ENCODE results near the gene FERMT2.

DNA sequence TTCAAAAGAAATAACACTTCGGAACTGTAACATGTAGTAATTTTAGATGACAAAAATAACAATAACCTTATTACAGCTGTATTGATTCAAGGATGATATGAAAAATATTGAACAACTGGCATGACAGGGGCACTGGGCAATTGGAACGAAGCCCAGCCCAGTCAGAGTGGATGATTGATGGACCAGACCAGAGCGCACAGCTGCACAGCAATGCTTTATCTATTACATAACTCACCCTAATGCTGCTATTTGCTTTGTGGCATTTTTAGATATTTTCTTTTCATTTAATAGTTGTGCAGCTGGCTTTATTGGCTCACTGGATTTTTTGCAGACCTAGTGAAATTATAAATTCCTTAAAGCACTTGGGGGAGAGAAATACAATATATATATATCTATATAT is 26.9 kb upstream of the FERMT2 start:
- TF ChIP-seq, protein P1, sequence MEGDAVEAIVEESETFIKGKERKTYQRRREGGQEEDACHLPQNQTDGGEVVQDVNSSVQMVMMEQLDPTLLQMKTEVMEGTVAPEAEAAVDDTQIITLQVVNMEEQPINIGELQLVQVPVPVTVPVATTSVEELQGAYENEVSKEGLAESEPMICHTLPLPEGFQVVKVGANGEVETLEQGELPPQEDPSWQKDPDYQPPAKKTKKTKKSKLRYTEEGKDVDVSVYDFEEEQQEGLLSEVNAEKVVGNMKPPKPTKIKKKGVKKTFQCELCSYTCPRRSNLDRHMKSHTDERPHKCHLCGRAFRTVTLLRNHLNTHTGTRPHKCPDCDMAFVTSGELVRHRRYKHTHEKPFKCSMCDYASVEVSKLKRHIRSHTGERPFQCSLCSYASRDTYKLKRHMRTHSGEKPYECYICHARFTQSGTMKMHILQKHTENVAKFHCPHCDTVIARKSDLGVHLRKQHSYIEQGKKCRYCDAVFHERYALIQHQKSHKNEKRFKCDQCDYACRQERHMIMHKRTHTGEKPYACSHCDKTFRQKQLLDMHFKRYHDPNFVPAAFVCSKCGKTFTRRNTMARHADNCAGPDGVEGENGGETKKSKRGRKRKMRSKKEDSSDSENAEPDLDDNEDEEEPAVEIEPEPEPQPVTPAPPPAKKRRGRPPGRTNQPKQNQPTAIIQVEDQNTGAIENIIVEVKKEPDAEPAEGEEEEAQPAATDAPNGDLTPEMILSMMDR (IDR thresholded peaks at IDR 0.05), result no peak
- TF ChIP-seq POLR2A (IDR thresholded peaks at IDR 0.05), result no peak
